GM18505 (cell line): Measurements from ENCODE around the gene YLPM1.

Source experiments
- ATAC-seq: cut with Tn5 transposase; IDR thresholded peaks from one replicate; pipeline ENCODE4 v1.9.1; 2021; ENCODE audit not compliant: unreplicated experiment
- POLR2A ChIP-seq: IDR thresholded peaks from 4 replicates; pipeline ENCODE4 v1.6.1; 2011; ENCODE audit warnings: borderline replicate concordance; ENCODE audit not compliant: insufficient read depth, insufficient read length; ENCODE audit errors: extremely low read depth

YLPM1 gene

DNA sequence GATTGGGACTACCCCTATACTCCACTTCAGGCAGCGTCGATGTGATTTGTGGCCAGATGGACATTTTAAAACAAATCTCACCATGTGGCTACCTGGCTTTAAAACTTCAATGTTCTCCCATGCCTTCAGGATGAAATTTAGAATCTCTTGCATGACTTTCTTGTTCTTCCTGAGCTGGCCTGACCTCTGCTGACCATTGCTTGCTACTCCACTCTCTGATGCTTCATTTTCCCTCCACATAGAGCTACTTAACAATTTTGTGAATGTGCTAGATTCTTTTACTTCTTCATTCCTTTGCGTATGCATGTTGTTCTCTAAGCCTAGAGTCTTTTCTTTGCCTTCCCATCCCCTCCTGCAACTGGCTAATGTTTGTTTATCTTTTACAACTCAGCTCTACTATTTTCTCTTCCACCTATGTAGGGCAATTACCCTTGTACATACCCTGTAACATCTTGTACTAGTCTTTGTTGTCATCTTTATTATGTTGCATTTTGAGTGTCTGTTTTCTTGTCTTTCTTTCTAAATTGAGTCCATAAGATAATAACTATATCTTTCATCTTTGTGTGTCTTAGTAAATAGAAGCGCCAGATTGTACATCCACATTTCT, 41.2 kb downstream of the YLPM1 start:
- TF ChIP-seq POLR2A = no peak
- ATAC-seq = no peak

DNA sequence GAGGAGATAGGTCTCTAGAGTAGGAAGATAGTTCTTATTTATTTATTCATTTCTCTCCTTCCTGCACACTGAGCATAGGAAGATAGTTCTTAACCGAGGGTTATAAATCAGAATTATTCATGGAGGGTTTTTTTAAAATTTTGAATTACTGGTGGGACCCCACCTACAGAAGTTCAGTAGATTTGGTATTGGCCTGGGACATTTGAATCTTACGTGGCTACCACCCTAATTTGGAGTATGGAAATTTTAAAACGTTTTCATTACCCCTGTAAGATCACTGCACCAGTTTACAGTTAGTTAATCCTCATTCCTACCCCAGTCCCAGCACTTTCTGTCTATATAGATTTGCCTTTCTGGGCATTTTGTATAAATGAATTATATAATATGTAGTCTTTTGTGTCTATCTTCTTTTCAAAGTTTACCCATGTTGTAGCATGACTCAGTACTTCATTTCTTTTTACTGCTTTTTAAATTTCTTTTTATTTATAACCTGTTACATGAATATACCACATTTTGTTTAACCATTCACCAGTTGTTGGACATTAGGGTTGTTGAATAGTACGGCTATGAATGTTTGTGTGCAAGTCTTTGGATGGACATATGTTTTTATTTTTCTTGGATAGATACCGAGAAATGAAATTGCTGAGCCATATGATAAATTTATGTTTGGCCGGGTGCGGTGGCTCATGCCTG, 44.9 kb downstream of the YLPM1 start:
- no peak for ATAC-seq
- no peak for TF ChIP-seq POLR2A

DNA sequence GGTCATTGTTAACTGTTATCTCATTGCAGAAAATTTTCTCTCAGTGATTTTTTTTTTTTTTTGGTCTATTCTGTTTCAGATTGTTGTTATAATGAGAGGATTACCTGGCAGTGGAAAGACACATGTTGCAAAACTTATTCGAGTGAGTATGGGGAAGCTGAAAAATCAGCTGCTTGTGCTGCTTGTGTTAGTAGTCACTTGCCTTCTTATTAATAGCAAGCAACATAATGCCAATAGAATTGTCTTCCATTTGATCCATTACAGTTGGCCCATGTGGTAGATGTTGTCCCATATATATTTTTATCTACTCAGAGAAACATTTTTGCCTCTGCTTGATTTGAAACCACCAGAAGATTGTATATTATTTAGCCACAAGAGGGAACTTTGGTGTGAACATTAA, 53.0 kb downstream of the YLPM1 start:
- no peak for ATAC-seq
- TF ChIP-seq POLR2A = no peak

DNA sequence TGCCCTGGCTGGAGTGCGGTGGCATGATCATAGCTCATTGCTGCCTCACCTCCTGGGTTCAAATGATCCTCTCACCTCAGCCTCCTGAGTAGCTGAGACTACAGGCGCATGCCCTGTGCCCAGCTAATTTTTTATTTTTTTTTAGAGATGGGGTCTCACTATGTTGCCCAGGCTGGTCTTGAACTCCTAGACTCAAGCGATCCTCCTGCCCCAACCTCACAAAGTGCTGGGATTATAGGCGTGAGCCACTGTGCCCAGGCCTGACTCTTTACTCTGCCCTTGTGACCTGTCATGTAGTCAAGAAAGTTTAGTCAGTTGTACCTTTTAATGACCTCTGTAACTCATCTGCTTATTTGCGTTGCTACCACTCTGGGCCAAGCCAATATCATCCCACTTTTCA, 57.2 kb downstream of the YLPM1 start:
- no peak for ATAC-seq
- TF ChIP-seq POLR2A = no peak

DNA sequence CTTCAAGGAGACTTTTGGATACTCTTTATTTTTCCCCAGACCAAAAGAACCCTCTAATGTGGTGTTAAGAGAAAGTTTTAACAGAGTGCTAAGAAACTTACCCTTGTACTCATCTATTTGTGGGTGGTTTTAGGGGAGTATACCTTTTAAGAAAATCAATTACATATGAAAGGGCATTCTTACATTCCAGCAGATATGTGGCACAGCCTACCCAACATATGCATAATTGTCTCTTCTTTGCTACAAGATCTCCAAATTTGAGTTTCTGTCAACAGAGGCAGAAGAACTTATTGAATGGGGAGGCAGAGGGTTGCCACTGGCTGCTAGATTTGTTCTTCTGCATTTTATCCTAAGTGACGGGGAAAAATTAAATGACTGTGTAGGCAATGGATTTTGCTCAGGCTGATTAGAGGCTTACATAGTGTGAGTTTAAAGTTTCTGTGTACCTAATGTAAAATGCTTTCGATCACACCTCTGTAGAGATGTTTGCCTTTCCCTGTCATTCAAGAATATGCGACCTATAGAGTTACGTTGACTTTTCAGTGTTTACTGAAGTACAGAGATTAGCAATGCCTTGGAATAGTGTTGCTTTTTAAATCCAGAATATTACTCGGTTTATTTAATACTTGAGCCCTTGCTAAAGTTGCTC, 58.3 kb downstream of the YLPM1 start:
- no peak for TF ChIP-seq POLR2A
- ATAC-seq = no peak

DNA sequence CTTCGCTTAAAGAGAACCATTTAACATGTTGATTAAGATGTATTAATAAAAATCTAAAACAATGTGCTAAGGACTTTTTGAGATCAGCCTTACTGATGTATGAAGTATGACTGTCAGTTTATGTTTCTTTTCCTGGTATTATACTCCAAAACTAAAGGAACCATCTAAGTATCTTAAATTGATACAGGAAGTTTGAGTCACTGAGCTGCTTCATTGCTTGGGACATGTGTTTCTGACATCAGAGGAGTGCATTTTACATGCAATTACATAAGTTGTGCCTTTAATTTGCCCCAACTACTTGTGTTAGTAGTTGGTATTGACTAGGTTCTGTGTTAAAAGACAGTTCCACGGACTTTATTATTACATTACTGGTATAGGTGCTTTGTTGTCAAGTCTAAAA, 61.9 kb downstream of the YLPM1 start:
- ATAC-seq = no peak
- no peak for TF ChIP-seq POLR2A

DNA sequence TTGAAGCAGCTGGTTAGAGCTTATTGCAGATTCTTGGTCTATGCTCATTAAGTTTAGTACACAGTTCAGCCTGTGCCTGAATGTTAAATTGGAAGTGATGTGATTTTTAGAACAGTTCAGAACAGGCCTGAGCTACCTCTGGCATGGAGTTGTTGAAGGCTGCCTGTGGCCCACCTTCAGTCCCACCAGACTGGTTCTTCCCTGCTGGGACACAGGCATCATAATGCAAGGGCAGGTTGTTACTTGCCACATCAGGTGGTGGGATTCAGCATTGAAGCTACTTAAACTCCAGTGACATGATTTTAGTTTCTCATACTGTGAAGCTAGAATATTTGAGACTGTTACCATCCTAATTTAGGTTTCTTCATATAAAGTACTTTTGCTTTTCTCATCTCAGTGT, 63.5 kb downstream of the YLPM1 start:
- TF ChIP-seq POLR2A = no peak
- ATAC-seq = no peak

DNA sequence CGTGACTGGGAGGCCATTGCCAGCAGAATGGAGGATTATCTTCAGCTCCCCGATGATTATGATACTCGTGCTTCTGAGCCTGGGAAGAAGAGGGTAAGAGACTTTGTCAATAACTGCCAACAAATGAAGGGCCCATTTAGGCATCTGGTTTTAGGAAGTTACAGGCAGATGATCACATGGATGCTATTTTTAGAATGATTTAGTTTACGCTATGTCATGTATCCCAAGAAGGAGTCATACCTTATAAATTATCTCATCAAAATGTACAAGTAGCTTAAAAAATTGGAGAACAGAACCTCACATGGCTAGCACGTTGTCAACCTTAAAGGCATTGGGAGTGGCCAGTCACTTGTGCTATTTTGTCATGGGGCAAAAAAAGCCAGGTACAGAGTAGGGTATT, 66.1 kb downstream of the YLPM1 start:
- TF ChIP-seq POLR2A = no peak
- no peak for ATAC-seq

DNA sequence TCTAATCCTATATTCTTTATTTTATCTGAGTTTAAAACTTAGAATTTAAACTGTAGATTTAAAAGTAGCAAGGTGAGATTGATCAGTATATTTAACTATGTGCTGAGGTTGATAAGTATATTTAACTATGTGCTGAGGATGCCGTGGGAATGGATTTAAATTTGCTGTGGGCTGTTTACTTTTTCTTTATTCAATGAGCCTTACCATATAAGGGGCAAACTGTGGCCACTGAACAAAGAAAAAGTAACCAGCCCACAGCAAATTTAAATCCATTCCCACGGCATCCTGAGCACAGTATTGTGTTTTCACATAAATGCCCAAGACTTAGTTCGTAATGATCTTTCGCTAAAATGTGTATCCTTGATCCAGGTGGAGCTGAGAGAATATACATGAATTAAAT, 69.7 kb downstream of the YLPM1 start:
- no peak for ATAC-seq
- TF ChIP-seq POLR2A = no peak

DNA sequence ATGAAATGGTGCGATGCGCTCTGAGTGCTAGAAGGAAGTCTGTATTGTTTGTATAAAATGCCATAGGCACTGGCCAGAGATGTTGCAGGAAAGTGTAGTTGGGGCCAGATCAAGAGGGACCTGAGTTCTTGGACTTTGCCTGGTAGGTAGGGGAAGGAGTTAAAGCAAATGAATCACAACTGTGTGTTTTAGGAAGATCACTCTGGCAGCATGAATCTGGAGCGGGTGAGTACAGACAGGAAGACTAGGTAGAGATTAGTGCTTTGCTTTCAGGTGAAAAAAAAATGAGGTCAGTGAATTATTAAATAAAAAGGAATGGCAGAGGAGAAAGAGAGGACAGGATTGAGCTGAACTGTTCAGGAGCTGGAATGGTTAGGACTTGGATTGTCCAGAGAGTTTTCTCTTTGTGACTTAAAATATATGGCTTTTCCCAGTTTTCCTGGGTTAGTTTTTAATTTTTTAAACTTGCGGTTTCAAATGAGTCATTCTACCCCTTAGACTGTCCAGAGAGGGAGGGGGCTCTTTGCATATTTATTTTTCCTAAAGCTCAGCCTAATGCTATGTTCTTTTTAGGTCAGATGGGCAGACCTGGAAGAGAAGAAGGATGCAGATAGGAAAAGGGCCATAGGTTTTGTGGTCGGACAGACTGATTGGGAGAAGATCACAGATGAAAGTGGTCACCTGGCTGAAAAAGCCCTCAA, 71.7 kb downstream of the YLPM1 start:
- ATAC-seq = no peak

DNA sequence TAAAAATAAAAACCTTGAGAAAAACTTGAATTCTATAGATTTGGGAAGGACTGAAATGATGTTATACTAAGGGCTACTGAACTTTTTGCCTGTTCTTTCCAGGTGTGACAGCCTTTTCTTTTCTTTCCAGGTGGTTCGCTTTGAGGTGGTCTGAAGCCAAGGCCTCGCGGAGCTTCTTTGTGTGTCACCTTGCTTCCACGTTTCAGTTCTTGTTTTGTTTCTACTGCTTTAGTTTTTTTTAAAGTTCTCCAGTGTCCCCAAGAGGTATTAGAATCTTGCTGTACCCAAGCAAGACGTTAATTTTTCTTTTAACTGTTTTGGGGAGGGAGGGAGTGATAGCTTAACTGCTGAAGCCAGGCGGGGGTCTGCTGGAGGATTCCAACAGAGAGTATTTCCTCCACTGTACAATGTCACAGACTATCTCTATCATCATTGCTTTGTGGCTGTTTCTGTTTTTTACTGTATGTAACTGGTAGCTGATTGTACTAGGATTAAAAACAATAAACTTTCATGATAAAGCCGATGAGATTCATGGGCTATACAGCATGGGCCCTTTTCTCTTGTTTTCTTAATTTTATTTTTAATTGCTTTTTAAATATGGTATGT, 72.6 kb downstream of the YLPM1 start:
- no peak for ATAC-seq
- TF ChIP-seq POLR2A = no peak

More for the DNA sequence above, 71.7 kb downstream of the YLPM1 start:
- TF ChIP-seq POLR2A = no peak

DNA sequence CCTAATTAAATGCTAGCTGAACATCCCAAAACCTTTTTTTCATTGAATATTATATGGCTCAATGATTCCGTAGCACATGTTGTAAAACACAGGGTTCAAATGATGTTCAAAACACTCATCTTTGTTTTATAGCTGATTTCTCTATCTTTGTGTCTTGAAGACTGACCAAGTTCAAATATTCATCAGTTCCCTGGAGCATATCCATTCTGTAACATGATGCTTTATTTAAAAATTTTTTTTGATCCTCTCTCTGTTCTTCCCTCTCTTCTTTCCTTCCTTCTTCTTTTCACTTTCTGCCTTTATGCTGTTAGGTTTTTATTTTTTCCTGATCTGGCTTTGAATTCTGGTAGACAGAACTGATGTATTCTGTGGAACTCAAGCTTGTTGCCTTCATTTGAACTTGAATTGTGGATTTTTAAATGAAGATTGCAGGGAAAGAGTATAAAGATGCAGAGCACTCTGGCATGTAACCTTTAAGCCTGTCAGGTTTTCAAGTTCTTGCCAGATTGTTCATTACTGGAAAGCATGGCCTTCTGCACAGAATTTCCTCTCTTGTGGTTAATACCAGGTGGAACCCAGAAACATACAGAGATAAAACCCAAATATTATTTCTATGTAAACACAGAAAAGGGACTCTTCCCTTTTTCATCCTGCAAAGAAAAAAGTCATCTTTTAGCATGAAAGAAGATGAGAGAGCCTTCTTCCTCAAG, 73.3 kb downstream of the YLPM1 start:
- no peak for TF ChIP-seq POLR2A
- ATAC-seq = no peak

DNA sequence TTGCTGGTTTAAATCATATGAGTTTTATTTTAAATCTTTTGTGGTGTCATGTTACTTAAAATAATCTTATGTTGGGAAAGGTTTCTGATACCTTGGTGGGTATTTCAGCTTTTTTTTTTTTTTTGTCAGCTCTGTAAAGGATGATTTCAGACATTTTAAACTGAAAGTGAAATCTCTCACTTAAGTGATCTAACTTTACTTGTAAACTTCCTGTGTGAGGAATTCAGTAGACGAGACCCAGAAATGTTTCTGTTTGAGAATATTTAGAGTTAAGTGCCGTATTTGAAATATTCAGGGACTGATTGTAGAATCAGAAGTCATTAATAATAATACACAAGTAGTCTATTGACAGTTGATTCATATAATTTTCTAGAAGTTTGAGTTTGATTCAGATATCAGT, 75.0 kb downstream of the YLPM1 start:
- no peak for ATAC-seq
- TF ChIP-seq POLR2A = no peak

DNA sequence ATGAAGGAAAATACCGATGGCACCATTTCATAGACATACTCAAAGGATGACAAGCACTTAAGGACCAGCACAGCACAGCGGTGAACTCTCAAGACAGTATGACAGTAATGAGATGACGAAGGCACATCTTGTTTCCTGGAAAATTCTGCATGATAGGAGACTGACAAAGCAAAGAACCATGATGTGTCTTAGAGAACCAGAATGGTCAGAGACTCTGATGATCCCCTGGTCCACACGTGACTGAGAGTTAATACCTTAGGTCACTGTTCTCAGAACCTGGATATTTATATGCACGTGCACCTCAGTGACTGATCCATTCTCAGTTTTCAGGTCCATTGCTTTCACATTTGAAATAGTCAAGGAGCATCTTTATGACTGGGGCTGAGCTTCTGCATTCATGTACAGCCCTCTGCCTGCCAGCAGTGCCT, 77.5 kb downstream of the YLPM1 start:
- no peak for ATAC-seq
- TF ChIP-seq POLR2A = no peak
